Kidney (tissue), 14 donors: ENCODE measurements around the gene WWP2. TPM values are rescaled to one million over a fixed set of nuclear protein-coding genes. Genes with fewer than 3 reads are reported as not detected.
A peak's percentile ranks its signal among the peaks of the same experiment; 100 is the strongest.

ENCODE experiments used
- DNase-seq, 5 donors: peaks; one replicate each; pipeline ENCODE4 v3.0.0-alpha.2; 2013 to 2020
- FAIRE-seq: peaks from 2 replicates; lab custom pipeline; 2012; peaks lifted over from hg19 to GRCh38; lab: Jason Lieb, UNC
- H3K27ac ChIP-seq, 2 donors: one replicate each; pipeline ENCODE4 v1.7.0; 2013; ENCODE audit warnings: low read depth in 2 of 2, low read length in 2 of 2, inconsistent platforms in 1 of 2
- H3K27me3 ChIP-seq: one replicate; pipeline ENCODE4 v1.7.1; 2013; ENCODE audit warnings: low read length, inconsistent platforms; ENCODE audit not compliant: control insufficient read depth, insufficient read depth
- H3K36me3 ChIP-seq, 3 donors: one replicate each; pipeline versions ENCODE4 v1.7.0 to v1.7.1; 2013; ENCODE audit warnings: low read length in 3 of 3, control low read depth in 1 of 3, inconsistent platforms in 1 of 3; ENCODE audit not compliant: insufficient read depth in 3 of 3, control insufficient read depth in 2 of 3
- H3K4me1 ChIP-seq, 3 donors: one replicate each; pipeline versions ENCODE4 v1.7.0 to v1.7.1; 2013; ENCODE audit warnings: low read length in 3 of 3, inconsistent platforms in 1 of 3, low read depth in 1 of 3; ENCODE audit not compliant: control insufficient read depth in 2 of 3, insufficient read depth in 2 of 3
- H3K4me3 ChIP-seq, 3 donors: one replicate each; pipeline versions ENCODE4 v1.7.0 to v1.8.1; 2013; ENCODE audit warnings: low read length in 3 of 3, control low read depth in 1 of 3, inconsistent platforms in 1 of 3
- H3K9ac ChIP-seq, 3 donors: one replicate each; pipeline versions ENCODE4 v1.7.0 to v1.7.1; 2013; ENCODE audit warnings: low read length in 3 of 3, control low read depth in 1 of 3, inconsistent platforms in 1 of 3
- H3K9me3 ChIP-seq, 3 donors: one replicate each; pipeline versions ENCODE4 v1.7.0 to v1.7.1; 2013; ENCODE audit warnings: low read length in 3 of 3, control low read depth in 1 of 3, inconsistent platforms in 1 of 3; ENCODE audit not compliant: control insufficient read depth in 2 of 3, insufficient read depth in 1 of 3
- CTCF ChIP-seq: IDR thresholded peaks from 3 replicates; pipeline ENCODE4 v1.5.1; 2012; ENCODE audit warnings: mild to moderate bottlenecking, moderate library complexity, borderline replicate concordance; ENCODE audit not compliant: insufficient read depth; ENCODE audit errors: extremely low read depth
- intact Hi-C: fragments of 100-400 bp; cut with DNase I; formaldehyde crosslinking; loops from one replicate; pipeline ENCODE4 v1.11.1; 2022
- polyA plus RNA-seq: library from polyadenylated mRNA; stranded (reverse); fragments of 350-450 nt; fragmentation: Illumina TruSeq; extraction: RNeasy Lipid Tissue Mini Kit (QIAGEN cat#74804); gene quantifications from one replicate; pipeline ENCODE4 v1.2.3, GENCODE V29; 2014; ENCODE audit warnings: low read depth, low replicate concordance; ENCODE audit not compliant: insufficient read depth
- total RNA-seq: library from RNA; stranded (reverse); fragmentation: NEBNext Ultra II Directional; extraction: Animal tissue kit (Norgen Biotek cat#: 25700); gene quantifications from one replicate; pipeline ENCODE4 v1.2.1, GENCODE V29; 2021
- donor health status: control.
- donor health status: control.
- donor health status: control.
- donor health status: control.
- donor health status: control.
- donor health status: DM: yes; HTN: yes; CAD: no.
- donor health status: Normal renal cell carcinoma (clear cell type).

WWP2 gene
- total and polyA plus RNA-seq, 2 donors from 2014 or later = 30.0 to 128 TPM

- DNase-seq = no peak
- no peak for TF ChIP-seq CTCF
- FAIRE-seq = no peak
- H3K27ac ChIP-seq = no peak overlapping the region
- peaks cover 0 to 7% (median 5%) of the 10 kb centered on the region in 3 donors for H3K4me1 ChIP-seq
- H3K9me3 ChIP-seq = no peaks in the 10 kb centered on the region
- no peaks in the 10 kb centered on the region for H3K27me3 ChIP-seq
- no peak overlapping the region for H3K4me3 ChIP-seq
- H3K36me3 ChIP-seq = no peaks in the 10 kb centered on the region
- no peak overlapping the region for H3K9ac ChIP-seq
- intact Hi-C loops = no loop called here
Measured at GRCh38 chr16:69768666-69769065, 6.5 kb downstream of the WWP2 start.

- TF ChIP-seq CTCF = no peak
- no peaks in the 10 kb centered on the region for H3K9me3 ChIP-seq
- H3K4me3 ChIP-seq = no peak overlapping the region
- H3K4me1 ChIP-seq = peaks cover 0 to 5% (median 5%) of the 10 kb centered on the region in 3 donors
- no peak for DNase-seq
- H3K27me3 ChIP-seq = no peaks in the 10 kb centered on the region
- no peak overlapping the region for H3K27ac ChIP-seq
- H3K9ac ChIP-seq = no peak overlapping the region
- no peaks in the 10 kb centered on the region for H3K36me3 ChIP-seq
- intact Hi-C loops = no loop called here
- FAIRE-seq = no peak
Measured at GRCh38 chr16:69769404-69769803, 7.3 kb downstream of the WWP2 start.

GRCh38 chr16:69771651-69771967 lies 9.5 kb downstream of the WWP2 start:
- DNase-seq (no peak), FAIRE-seq (no peak)
- intact Hi-C loops = no loop called here
- H3K27me3 ChIP-seq = no peaks in the 10 kb centered on the region
- H3K9me3 ChIP-seq = no peaks in the 10 kb centered on the region
- H3K36me3 ChIP-seq = no peaks in the 10 kb centered on the region
- peak overlapping the region in 1 of 2 donors; percentile 23 for H3K27ac ChIP-seq
- H3K9ac ChIP-seq = no peak overlapping the region
- H3K4me3 ChIP-seq = no peak overlapping the region
- no peak for TF ChIP-seq CTCF
- peaks cover 0 to 5% (median 3%) of the 10 kb centered on the region in 3 donors for H3K4me1 ChIP-seq
